ENCODE data around the gene C11orf24.

The C11orf24 gene

DNA sequence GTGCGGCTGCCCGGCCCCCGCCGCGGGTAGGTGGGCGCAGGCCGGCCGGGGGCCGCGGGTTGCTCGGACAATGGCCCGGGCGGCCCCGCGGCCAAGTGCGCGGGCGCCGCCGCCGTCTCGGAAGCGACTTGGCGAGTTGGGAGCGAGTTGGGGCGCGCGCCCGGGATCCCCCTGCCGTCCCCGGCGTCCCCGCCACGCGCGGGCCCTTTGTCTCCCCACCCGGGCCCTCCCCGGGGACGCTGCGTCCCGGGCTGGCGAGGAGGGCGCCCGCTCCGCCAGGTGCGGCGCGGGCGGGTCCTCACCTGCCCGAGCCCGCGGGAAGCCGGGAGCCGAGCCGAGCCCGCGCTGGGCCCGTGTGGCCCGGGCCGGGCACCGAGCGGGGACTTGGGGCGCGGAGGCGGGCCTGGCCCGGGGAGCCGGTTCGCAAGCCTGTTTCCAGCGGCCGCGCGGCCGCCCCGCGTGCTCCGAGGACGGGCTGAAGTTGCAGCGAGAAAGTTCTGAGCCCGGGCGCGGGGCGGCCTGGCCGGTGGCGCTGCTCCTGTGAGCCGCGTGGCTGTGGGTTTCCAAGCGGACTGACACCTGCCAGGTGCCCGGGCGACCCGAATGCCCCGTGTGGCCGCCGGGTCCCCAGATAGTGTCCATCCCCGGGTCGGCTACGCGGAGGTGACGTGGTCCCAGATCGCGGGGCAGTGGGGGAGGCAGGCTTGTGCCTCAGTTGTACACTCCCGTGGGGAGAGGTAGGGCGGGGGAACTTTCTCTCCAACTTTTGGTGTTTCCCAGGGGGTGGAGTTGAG lies 41.2 kb upstream of the C11orf24 start:
- H3K4me3 ChIP-seq (ENCODE audit: low read depth, low read length) = peak overlapping the region; percentile 82
- TF ChIP-seq, protein P1, sequence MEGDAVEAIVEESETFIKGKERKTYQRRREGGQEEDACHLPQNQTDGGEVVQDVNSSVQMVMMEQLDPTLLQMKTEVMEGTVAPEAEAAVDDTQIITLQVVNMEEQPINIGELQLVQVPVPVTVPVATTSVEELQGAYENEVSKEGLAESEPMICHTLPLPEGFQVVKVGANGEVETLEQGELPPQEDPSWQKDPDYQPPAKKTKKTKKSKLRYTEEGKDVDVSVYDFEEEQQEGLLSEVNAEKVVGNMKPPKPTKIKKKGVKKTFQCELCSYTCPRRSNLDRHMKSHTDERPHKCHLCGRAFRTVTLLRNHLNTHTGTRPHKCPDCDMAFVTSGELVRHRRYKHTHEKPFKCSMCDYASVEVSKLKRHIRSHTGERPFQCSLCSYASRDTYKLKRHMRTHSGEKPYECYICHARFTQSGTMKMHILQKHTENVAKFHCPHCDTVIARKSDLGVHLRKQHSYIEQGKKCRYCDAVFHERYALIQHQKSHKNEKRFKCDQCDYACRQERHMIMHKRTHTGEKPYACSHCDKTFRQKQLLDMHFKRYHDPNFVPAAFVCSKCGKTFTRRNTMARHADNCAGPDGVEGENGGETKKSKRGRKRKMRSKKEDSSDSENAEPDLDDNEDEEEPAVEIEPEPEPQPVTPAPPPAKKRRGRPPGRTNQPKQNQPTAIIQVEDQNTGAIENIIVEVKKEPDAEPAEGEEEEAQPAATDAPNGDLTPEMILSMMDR (IDR thresholded peaks at IDR 0.05; ENCODE audit: borderline replicate concordance, insufficient read depth, low read depth, low read length) = no peak

DNA sequence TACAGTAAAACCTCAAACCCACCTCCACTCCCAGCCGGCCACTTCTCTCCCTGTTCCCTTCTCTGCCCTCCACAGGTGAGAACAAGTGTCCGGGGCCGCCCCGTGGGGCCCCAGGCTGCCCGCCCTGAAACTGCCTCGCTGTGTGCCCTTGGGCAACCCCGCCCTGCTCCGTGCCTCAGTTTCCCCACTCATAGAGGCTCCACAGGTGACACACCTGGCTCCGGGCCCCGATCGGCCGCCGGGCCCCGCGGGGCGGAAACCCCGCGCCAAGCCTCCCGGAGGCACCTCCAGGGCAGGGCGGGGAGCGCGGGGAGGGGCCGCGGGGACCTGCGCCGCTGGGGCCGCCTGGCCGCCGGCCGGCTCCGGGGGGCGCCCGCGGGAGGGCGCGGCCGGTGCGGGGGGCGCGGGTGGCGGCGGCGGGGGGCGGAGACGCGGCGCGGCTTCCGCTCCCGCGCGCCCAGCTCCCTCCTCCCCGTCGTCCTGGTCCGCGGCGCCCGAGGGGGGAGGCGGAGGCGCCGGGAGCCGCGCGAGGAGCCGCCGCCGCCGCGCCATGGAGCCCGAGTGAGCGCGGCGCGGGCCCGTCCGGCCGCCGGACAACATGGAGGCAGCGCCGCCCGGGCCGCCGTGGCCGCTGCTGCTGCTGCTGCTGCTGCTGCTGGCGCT lies 40.5 kb upstream of the C11orf24 start, which contains the start of gene LRP5:
TSS of gene LRP5 (plus strand) at position 475 of the 663 bp plus-strand sequence. CDS start at position 599, 124 bp downstream.
- H3K4me3 ChIP-seq (ENCODE audit: low read depth, low read length) = peak within 1 kb of the TSS; percentile 82
- TF ChIP-seq, protein P1 (IDR thresholded peaks at IDR 0.05; ENCODE audit: borderline replicate concordance, insufficient read depth, low read depth, low read length) = no peak

DNA sequence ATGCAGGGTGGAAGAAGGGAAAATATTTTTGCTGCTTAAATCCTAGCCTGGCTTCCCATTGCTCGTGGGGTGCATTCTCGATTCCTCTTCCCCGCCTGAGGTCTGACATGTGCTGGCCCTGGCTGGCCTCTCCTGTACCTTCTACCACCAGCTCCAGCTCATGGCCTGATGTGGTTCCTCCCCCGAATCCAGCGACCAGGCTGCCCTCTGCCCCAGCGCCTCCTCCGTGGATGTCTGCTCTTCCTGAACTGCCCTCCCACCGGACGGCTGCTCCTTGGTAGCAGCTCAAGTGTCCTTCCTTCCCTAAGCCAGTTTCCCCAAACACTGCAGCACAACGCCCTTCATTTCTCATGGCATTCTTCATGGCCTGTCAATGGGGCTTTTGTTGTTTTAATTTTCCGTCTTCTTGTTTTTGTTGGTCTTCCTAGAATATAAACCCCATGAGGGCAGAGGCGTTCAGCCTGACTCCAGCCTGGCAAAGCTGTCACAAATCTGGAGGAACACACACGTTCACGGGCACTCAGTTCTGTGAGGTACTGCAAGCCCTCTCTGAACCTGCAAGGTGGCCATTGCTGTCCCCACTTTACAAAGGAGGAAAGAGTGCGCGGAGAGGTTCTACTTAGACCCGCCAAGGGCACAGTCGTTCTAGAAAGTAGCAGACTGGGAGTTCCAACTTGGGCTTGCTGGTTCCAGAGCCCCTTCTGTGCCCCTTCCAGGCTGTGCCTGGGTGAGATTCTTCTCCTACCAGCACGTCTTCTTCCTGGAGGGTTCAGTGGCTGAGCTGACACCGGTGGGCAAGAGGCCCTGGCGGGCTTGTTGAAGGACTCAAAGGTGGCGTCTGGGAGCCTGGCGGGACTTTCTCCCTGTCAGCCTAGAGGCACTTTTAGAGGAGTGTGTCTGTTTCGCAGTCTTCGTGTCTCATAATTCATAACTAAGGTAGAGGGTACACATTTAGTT lies 39.7 kb upstream of the C11orf24 start:
- TF ChIP-seq, protein P1 (IDR thresholded peaks at IDR 0.05; ENCODE audit: borderline replicate concordance, insufficient read depth, low read depth, low read length) = no peak
- H3K4me3 ChIP-seq (ENCODE audit: low read depth, low read length) = no peak overlapping the region

DNA sequence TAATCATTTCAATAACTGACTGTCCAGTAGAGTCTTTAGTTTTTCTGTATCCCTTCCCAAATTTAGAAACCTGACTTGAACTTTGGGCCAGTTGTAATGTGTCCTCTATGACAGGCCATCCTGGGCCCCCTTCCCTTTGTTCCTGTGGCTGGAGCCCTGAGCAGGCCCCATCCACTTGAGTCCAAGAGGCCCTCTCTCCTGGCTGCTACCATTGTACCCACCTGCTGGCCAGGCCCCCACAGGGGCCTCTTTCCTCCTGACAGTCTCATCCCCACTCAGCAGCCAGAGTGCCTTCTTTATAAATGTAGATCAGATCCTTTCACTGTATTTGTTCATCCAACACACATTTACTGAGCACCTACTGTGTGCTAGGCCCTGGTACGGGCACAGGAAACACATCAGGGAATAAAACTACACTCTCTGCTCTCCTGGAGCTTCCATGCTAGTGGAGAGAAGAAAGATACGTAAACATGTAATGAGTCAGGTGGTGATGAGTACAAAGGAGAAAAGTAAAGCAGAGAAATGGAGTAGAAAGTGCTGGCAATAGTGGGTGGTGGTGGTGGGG lies 37.9 kb upstream of the C11orf24 start:
- no peak overlapping the region for H3K4me3 ChIP-seq (ENCODE audit: low read depth, low read length)
- TF ChIP-seq, protein P1 (IDR thresholded peaks at IDR 0.05; ENCODE audit: borderline replicate concordance, insufficient read depth, low read depth, low read length) = no peak

DNA sequence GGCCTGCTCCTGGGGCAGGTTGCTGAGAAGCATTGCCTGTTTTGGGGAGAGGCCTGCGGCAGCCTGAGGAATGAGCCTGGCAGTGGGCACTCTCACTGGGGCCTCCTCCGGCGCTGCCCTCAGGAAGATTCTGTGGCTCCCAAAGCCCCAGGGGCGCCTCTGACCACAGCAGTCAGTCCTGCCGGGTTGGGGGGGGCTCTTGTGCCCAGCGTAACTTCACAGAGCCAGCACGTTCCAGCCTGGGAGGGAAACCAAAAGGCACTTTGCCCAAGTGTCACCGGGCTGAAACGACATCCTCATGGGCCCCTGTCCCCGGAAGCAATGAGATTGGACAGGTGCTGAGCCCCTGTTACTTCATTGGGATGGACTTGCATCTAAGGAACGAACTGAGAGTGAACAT lies 36.3 kb upstream of the C11orf24 start:
- no peak overlapping the region for H3K4me3 ChIP-seq (ENCODE audit: low read depth, low read length)
- TF ChIP-seq, protein P1 (IDR thresholded peaks at IDR 0.05; ENCODE audit: borderline replicate concordance, insufficient read depth, low read depth, low read length) = no peak

DNA sequence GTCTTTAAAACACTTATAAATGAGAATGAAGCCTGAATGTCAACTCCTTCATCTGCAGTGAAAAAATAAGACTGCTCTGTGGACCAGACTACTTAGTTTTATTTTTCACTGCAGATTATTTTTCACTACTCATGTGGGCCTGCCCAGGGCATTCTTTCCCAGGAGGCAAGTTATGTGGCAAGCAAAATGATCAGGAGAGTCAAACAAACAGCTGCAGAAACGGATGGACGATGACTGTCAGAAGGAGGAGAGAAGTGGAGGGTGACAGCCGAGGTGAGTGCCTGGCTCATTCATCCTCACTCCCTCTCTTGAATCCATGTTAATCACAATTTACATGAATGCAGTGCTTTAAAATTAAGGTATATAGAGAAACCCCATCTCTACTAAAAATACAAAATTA lies 34.9 kb upstream of the C11orf24 start:
- TF ChIP-seq, protein P1 (IDR thresholded peaks at IDR 0.05; ENCODE audit: borderline replicate concordance, insufficient read depth, low read depth, low read length) = no peak
- H3K4me3 ChIP-seq (ENCODE audit: low read depth, low read length) = no peak overlapping the region
